Gastroesophageal sphincter (tissue), 3 donors: Measurements from ENCODE around the gene STAT4.

ENCODE experiments used
- EP300 ChIP-seq: sonication (generic); formaldehyde crosslinking; IDR thresholded peaks from one replicate; pipeline ENCODE4 v1.6.1; 2017; ENCODE audit warnings: antibody characterized with exemption, mild to moderate bottlenecking
- POLR2A ChIP-seq, 2 donors: fragments of 450-650 bp; IDR thresholded peaks; one replicate each; pipeline ENCODE4 v1.6.1; 2017; ENCODE audit warnings: antibody characterized with exemption in 2 of 2, mild to moderate bottlenecking in 2 of 2, moderate library complexity in 1 of 2
- POLR2AphosphoS5 ChIP-seq: sonication (generic); formaldehyde crosslinking; IDR thresholded peaks from one replicate; pipeline ENCODE4 v1.6.1; 2017; ENCODE audit warnings: antibody characterized with exemption
- TF ChIP-seq, protein P1 (sequence below), 4 experiments: fragments of 200-600 bp in 2 of 4; fragments of 450-650 bp in 2 of 4; sonication (generic) in 1 of 4; IDR thresholded peaks; one replicate each; pipeline ENCODE4 v1.5.1; 2017 to 2019; ENCODE audit warnings: antibody characterized with exemption in 4 of 4, mild to moderate bottlenecking in 2 of 4, moderate library complexity in 2 of 4

DNA sequence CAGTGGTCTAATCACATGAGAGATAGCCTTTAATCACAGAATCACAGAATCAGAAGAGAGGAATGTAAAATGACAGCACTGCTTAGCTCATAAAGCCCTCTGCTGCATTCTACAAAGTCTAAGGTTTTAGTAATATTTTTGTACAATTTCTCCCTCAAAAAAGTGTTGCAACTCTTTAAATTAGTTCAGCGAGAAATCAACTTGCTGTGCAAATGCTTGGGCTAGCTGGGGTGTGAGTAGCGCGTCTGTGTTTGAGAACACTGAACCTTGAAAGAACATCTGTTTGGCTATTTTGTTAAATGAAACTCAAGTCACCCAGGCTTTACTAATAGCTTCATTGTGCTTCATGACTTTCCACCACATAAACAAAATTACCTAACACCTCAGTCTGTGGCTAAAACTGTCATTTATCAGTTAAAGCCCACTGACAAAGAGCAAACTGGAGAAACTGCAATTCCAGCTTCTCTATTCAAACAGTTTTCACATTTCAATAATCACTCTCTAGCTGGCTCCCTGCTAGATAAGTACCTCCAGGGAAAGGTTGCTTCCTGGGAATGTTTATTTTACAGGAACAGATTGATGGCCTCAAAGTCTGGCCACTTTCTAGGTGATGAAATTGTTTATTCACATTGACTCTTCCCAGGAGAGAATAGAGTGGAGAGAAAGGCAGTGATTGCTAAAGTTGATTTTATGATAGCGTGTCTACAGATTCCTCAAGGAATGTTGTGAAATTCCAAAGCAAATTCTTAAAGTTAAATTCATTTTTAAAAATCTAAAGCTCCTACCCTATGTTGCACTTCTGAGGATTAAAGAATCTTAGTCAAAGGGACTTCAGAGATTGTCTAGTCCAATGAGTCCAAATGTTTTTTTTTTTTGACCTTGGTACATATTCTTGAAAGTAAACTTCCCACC is 100.8 kb downstream of the STAT4 start:
- TF ChIP-seq, protein P1, sequence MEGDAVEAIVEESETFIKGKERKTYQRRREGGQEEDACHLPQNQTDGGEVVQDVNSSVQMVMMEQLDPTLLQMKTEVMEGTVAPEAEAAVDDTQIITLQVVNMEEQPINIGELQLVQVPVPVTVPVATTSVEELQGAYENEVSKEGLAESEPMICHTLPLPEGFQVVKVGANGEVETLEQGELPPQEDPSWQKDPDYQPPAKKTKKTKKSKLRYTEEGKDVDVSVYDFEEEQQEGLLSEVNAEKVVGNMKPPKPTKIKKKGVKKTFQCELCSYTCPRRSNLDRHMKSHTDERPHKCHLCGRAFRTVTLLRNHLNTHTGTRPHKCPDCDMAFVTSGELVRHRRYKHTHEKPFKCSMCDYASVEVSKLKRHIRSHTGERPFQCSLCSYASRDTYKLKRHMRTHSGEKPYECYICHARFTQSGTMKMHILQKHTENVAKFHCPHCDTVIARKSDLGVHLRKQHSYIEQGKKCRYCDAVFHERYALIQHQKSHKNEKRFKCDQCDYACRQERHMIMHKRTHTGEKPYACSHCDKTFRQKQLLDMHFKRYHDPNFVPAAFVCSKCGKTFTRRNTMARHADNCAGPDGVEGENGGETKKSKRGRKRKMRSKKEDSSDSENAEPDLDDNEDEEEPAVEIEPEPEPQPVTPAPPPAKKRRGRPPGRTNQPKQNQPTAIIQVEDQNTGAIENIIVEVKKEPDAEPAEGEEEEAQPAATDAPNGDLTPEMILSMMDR (IDR thresholded peaks at IDR 0.05), result no peak
- no peak for TF ChIP-seq POLR2AphosphoS5
- TF ChIP-seq EP300, result no peak
- TF ChIP-seq POLR2A (IDR thresholded peaks at IDR 0.05), result no peak
